Thoracic aorta (tissue), 2 donors: ENCODE data around the gene LZTS2. TPM values are rescaled to one million over a fixed set of nuclear protein-coding genes. Genes with fewer than 3 reads are reported as not detected.

Source experiments
- ATAC-seq: fragments of 150-250 bp; one replicate; pipeline ENCODE4 v1.8.0; 2017; ENCODE audit warnings: low read depth; ENCODE audit not compliant: insufficient number of reproducible peaks, low FRiP score
- DNase-seq: peaks from one replicate; pipeline ENCODE4 v3.0.0-alpha.2; 2020; ENCODE audit warnings: low spot score
- H3K27ac ChIP-seq, 2 donors: fragments of 200-600 bp; sonication (generic); 1 replicate in 1 of 2; 2 replicates in 1 of 2; pipeline ENCODE4 v1.5.1; 2016; ENCODE audit warnings: mild to moderate bottlenecking in 2 of 2, moderate library complexity in 2 of 2
- H3K27me3 ChIP-seq: fragments of 200-600 bp; sonication (generic); replicated peaks from 2 replicates; pipeline ENCODE4 v1.6.0; 2016; ENCODE audit warnings: mild to moderate bottlenecking; ENCODE audit not compliant: insufficient read depth
- H3K36me3 ChIP-seq: fragments of 200-600 bp; sonication (generic); one replicate; pipeline ENCODE4 v1.5.1; 2016
- H3K4me1 ChIP-seq, 2 donors: fragments of 200-600 bp; sonication (generic); 1 replicate in 1 of 2; 2 replicates in 1 of 2; pipeline versions ENCODE4 v1.5.1 to v1.6.0; 2016; ENCODE audit warnings: low read depth in 2 of 2, mild to moderate bottlenecking in 1 of 2; ENCODE audit not compliant: control insufficient read depth in 1 of 2
- H3K4me3 ChIP-seq: fragments of 200-600 bp; sonication (generic); 2 replicates; pipeline ENCODE4 v1.5.1; 2016; ENCODE audit warnings: mild to moderate bottlenecking
- H3K9me3 ChIP-seq: fragments of 200-600 bp; sonication (generic); 2 replicates; pipeline ENCODE4 v1.5.1; 2016
- total RNA-seq, 2 donors: library from RNA; depleted of rRNA; stranded (reverse); fragments of >200 nt; gene quantifications; one replicate each; pipeline versions ENCODE4 v1.1.0 to v1.2.3, GENCODE V29; 2016
- TF ChIP-seq, protein P1 (sequence below): fragments of 200-600 bp; sonication (generic); IDR thresholded peaks from one replicate; pipeline ENCODE4 v1.5.1; 2019; ENCODE audit warnings: antibody characterized with exemption

LZTS2 gene
- total RNA-seq, 2 donors from 2014 or later, result 127 to 165 TPM

DNA sequence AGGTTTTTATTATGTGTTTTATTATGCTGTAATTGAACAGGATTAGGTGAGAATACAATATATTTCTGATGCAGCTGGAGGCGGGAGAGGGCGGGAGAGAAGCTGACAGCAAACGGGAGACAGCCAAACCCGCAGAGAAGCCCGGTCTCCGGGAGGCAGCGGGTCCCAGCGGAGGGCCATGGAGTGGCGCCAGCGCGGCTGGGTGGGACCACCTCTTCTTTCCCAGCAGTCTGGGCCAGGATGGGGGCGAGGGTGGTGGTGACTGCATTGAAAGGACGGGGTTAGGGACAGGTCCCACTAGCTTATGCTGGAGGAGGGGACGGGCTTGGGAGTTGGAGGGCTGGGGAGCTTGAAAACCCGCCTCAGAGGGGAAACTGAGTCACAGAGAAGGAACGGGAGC lies 47.7 kb downstream of the LZTS2 start:
- H3K36me3 ChIP-seq, result no peaks in the 10 kb centered on the region
- H3K4me1 ChIP-seq, result peaks cover 14 to 23% of the 10 kb centered on the region in 2 donors
- TF ChIP-seq, protein P1, sequence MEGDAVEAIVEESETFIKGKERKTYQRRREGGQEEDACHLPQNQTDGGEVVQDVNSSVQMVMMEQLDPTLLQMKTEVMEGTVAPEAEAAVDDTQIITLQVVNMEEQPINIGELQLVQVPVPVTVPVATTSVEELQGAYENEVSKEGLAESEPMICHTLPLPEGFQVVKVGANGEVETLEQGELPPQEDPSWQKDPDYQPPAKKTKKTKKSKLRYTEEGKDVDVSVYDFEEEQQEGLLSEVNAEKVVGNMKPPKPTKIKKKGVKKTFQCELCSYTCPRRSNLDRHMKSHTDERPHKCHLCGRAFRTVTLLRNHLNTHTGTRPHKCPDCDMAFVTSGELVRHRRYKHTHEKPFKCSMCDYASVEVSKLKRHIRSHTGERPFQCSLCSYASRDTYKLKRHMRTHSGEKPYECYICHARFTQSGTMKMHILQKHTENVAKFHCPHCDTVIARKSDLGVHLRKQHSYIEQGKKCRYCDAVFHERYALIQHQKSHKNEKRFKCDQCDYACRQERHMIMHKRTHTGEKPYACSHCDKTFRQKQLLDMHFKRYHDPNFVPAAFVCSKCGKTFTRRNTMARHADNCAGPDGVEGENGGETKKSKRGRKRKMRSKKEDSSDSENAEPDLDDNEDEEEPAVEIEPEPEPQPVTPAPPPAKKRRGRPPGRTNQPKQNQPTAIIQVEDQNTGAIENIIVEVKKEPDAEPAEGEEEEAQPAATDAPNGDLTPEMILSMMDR, result no peak
- ATAC-seq, result no peak
- no peaks in the 10 kb centered on the region for H3K9me3 ChIP-seq
- H3K27ac ChIP-seq, result no peak overlapping the region
- peaks cover 27% of the 10 kb centered on the region for H3K27me3 ChIP-seq
- no peak for DNase-seq
- H3K4me3 ChIP-seq, result no peak overlapping the region

DNA sequence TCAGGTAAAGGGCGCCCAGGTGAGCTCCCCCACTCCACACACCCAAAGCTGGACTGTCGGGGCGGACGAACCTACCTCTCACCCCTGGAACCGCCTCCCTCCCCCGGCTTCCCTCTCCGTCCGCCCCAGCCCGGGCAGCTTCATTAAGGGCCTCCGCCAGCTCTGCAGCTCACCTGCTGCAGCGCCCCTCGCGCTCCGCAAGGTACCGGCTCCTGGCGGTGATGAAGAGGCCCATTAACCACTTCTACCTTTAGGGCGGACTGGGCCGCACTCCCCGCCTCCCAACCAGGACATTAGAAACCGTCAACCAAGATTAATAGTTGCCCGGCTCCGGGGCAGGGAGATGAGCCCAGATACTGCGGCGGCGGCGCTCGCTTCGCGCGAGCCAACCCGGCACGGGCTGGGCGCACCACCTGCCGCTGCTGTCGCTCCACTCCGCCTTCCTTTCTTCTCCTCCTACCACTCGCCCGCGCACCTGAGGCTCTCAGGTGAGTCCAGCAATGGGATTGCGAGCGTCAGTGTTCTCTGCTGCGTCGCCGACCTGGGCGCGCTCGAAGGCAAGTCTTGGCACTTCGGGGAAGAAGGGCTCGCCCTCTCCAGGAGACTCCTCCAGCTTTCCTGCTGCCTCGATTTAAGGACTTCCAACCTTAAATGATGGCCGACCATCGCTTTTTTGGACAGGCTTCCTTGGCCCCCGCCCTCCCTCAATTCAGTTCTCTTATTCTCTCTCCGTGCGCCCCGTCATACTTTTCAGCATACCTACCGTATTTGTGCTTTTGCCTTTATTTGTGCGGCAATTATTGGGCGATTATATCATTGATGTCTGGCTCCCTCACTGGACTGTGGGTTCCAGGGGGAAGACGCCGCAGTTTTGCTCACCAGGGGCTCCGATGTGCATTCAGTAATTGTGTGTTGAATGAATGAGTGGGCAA lies 48.6 kb downstream of the LZTS2 start:
- H3K27me3 ChIP-seq, result peaks cover 27% of the 10 kb centered on the region
- peaks cover 11 to 24% of the 10 kb centered on the region in 2 donors for H3K4me1 ChIP-seq
- no peak overlapping the region for H3K4me3 ChIP-seq
- no peaks in the 10 kb centered on the region for H3K9me3 ChIP-seq
- ATAC-seq (no peak), DNase-seq (no peak)
- peak overlapping the region in 1 of 2 donors; percentile 28 for H3K27ac ChIP-seq
- TF ChIP-seq, protein P1, result no peak
- H3K36me3 ChIP-seq, result no peaks in the 10 kb centered on the region

DNA sequence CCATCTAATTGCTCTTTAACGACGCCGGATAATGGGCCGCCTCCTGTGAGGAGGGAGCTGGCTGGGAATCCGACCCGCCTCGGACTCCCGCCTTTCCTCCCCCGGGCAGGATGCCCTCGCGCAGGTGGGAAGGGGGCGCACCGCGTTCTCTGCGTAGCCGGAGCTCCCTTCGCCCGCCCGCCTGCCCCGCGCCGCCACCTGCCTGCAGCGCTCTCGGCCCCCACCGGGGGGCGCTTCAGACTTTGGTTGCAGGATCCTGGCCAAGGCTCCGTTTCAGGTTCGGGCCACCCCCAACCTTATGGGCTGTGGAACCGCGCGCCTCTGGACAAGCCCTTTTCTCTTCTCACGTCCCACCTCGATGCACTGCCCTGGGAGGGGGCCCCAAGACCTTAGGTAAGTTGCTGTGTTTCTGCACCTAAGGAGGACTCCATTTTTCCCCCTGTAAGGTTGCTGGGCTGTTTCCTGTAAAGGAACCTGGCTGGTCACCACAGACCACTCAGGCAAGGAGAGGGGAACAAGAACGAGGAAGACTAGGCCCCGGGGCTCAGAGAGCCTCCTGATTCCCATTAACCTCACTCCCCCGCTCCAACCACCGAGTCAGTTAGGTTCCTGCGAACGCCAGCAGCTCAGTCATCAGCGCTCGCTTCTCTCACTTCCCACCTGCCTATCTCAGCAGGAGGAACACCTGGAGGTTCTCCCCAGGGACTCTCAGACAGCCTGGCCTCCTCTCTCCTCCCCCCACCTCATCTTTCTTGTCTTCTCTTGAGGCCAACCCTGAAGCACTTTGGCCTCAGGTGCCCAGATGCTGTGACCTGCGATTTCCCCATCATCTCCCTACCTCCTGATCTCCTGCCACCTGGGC lies 50.8 kb downstream of the LZTS2 start:
- ATAC-seq, result no peak
- Histone ChIP-seq H3K27me3 (peaks cover 27% of the 10 kb centered on the region), H3K4me1 (peaks cover 7 to 19% of the 10 kb centered on the region in 2 donors), H3K4me3 (peak overlapping the region; percentile 47), H3K27ac (no peak overlapping the region), H3K9me3 (no peaks in the 10 kb centered on the region), H3K36me3 (no peaks in the 10 kb centered on the region)
- DNase-seq, result no peak
- TF ChIP-seq, protein P1, result peak; percentile 88

DNA sequence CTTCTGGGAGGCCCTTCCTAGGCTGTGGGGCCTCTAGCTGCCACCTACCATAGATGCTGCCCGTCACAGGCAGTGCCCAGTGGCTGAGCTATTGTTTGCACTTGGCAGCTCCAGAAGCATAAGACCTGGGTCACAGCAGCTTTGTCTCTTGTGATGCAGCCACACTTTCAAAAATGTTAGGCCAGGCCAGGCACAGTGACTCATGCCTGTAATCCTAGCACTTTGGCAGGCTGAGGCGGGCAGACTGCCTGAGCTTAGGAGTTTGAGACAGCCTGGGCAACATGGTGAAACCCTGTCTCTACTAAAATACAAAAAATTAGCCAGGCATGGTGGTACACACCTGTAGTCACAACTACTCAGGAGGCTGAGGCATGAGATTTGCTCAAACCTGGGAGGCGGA lies 52.7 kb downstream of the LZTS2 start:
- DNase-seq, result no peak
- peak; percentile 49 for ATAC-seq

More for the DNA sequence above, 52.7 kb downstream of the LZTS2 start:
- H3K27ac ChIP-seq, result peak overlapping the region in 1 of 2 donors; percentile 61
- H3K9me3 ChIP-seq, result no peaks in the 10 kb centered on the region
- H3K4me3 ChIP-seq, result no peak overlapping the region
- H3K4me1 ChIP-seq, result peaks cover 7 to 19% of the 10 kb centered on the region in 2 donors
- no peaks in the 10 kb centered on the region for H3K36me3 ChIP-seq
- peaks cover 25% of the 10 kb centered on the region for H3K27me3 ChIP-seq
- TF ChIP-seq, protein P1, result no peak
